K562 (cell line): ENCODE data around the gene RPN1. TPM values are rescaled to one million over a fixed set of nuclear protein-coding genes. Genes with fewer than 3 reads are reported as not detected.
A peak's percentile ranks its signal among the peaks of the same experiment; 100 is the strongest.

Source experiments
- ATF7 ChIP-seq: fragments of 450-650 bp; IDR thresholded peaks from 2 replicates; pipeline ENCODE4 v1.7.1; 2014; ENCODE audit warnings: mild to moderate bottlenecking, moderate library complexity
- CBFA2T3 ChIP-seq: fragments of 450-650 bp; IDR thresholded peaks from 2 replicates; pipeline ENCODE4 v1.6.1; 2017
- CBX8 ChIP-seq: fragments of 200-600 bp; sonication (generic); IDR thresholded peaks from 2 replicates; pipeline ENCODE4 v1.6.1; 2012; ENCODE audit warnings: borderline replicate concordance, mixed run types, low read depth, mild to moderate bottlenecking, moderate library complexity, mixed read lengths, low read length, control low read depth, inconsistent platforms; ENCODE audit not compliant: poor library complexity, severe bottlenecking; ENCODE audit errors: extremely low read depth
- CREB3 ChIP-seq: fragments of 450-650 bp; conservative IDR thresholded peaks from 2 replicates; pipeline ENCODE4 v1.6.1; 2016; ENCODE audit warnings: missing genetic modification characterization, low read depth, mild to moderate bottlenecking, missing compliant biosample characterization, moderate library complexity
- ELF1 ChIP-seq: fragments of 200-800 bp; sonication (Bioruptor generic); IDR thresholded peaks from 2 replicates; pipeline ENCODE4 v1.6.1; 2016; ENCODE audit warnings: missing genetic modification characterization, missing compliant biosample characterization
- FOXK2 ChIP-seq, 2 experiments: fragments of 450-650 bp; IDR thresholded peaks in 1 of 2; conservative IDR thresholded peaks in 1 of 2; 2 replicates each; pipeline ENCODE4 v1.6.1; 2016; ENCODE audit warnings: low read depth in 2 of 2, mild to moderate bottlenecking in 1 of 2
- FOXP4 ChIP-seq: sonication (generic); formaldehyde crosslinking; IDR thresholded peaks from 2 replicates; pipeline ENCODE4 v1.8.0; 2022; ENCODE audit warnings: mild to moderate bottlenecking, missing genetic modification reagents, borderline replicate concordance
- HDAC3 ChIP-seq: fragments of 450-650 bp; IDR thresholded peaks from 2 replicates; pipeline ENCODE4 v1.6.1; 2018; ENCODE audit warnings: borderline replicate concordance, mild to moderate bottlenecking, moderate library complexity; ENCODE audit not compliant: partially characterized antibody
- MAX ChIP-seq: sonication (generic); formaldehyde crosslinking; IDR thresholded peaks from 2 replicates; pipeline ENCODE4 v1.9.0; 2022; ENCODE audit warnings: mild to moderate bottlenecking, missing genetic modification reagents
- SREBF2 ChIP-seq: sonication (generic); formaldehyde crosslinking; IDR thresholded peaks from 2 replicates; pipeline ENCODE4 v1.4.0; 2020; ENCODE audit warnings: mild to moderate bottlenecking, missing genetic modification reagents
- TOE1 ChIP-seq, 2 experiments: fragments of 450-650 bp in 1 of 2; sonication (generic) in 1 of 2; formaldehyde crosslinking in 1 of 2; IDR thresholded peaks; 2 replicates each; pipeline versions ENCODE4 v1.7.1 to v1.8.0; 2016 to 2022; ENCODE audit warnings: borderline replicate concordance in 2 of 2, mild to moderate bottlenecking in 2 of 2, antibody characterized with exemption in 1 of 2, inconsistent platforms in 1 of 2, low read depth in 1 of 2, missing genetic modification reagents in 1 of 2, moderate library complexity in 1 of 2
- TRIM28 ChIP-seq: fragments of 450-650 bp; IDR thresholded peaks from 2 replicates; pipeline ENCODE4 v1.6.1; 2017
- UBTF ChIP-seq, 2 experiments: IDR thresholded peaks; 2 replicates each; pipeline ENCODE4 v1.6.1; 2012; ENCODE audit warnings: improper control_type of control experiment in 2 of 2, low read depth in 2 of 2, low read length in 2 of 2, borderline replicate concordance in 1 of 2
- ZBTB9 ChIP-seq: fragments of 450-650 bp; formaldehyde crosslinking; IDR thresholded peaks from 2 replicates; pipeline ENCODE4 v1.4.0; 2020; ENCODE audit warnings: mild to moderate bottlenecking, moderate library complexity
- ZFPM2 ChIP-seq: fragments of 250-450 bp; sonication (Bioruptor Pico); IDR thresholded peaks from 2 replicates; pipeline ENCODE4 v1.5.1; 2022; ENCODE audit warnings: mild to moderate bottlenecking
- ZNF134 ChIP-seq: fragments of 250-450 bp; sonication (Bioruptor Pico); conservative IDR thresholded peaks from 2 replicates; pipeline ENCODE4 v1.4.0; 2020
- ZNF445 ChIP-seq: fragments of 250-450 bp; sonication (Bioruptor Pico); IDR thresholded peaks from 2 replicates; pipeline ENCODE4 v1.4.0; 2020; ENCODE audit warnings: low read depth, mild to moderate bottlenecking, moderate library complexity
- polyA plus RNA-seq, 8 experiments: library from polyadenylated mRNA; depleted of rRNA in 4 of 8; stranded (reverse) in 5 of 8; unstranded in 3 of 8; fragments of >200 nt; fragmentation: Nextera tagmentation in 2 of 8; fragmentation: Illumina TruSeq in 1 of 8; extraction: Ambion mirVana in 2 of 8; extraction: Trizol in 1 of 8; gene quantifications; 2 replicates each; pipeline versions ENCODE4 v1.2.1 to v1.2.3, GENCODE V29; 2011 to 2014; ENCODE audit warnings: inconsistent platforms in 1 of 8, missing spikeins in 1 of 8
- total RNA-seq, 7 experiments: library from RNA; depleted of rRNA in 6 of 7; stranded (reverse); fragments of >200 nt in 6 of 7; fragmentation: Illumina TruSeq in 2 of 7; extraction: Trizol in 2 of 7; gene quantifications; 2 replicates each; pipeline versions ENCODE4 v1.2.1 to v1.2.3, GENCODE V29; 2011 to 2021; ENCODE audit warnings: low replicate concordance in 1 of 7

RPN1 gene
- total and polyA plus RNA-seq, 9 of the 15 experiments (the other 6 are each of a cell fraction or from before 2014, with no cell fraction given) = 39.5 to 300 (median 148) TPM

GRCh38 chr3:128573707-128574162, 76.9 kb downstream of the RPN1 start (continued):
- TF ChIP-seq FOXP4 (CRISPR knock-in tag) (no peak), ELF1 (no peak), ZFPM2 (CRISPR knock-in tag) (no peak), ZNF445 (CRISPR knock-in tag) (no peak), ZNF134 (CRISPR knock-in tag) (no peak), ATF7 (no peak), FOXK2 (conservative IDR thresholded peaks at IDR 0.05 in 1 of 2, IDR thresholded peaks at IDR 0.05 in 1 of 2; ENCODE audit: low read depth in 2 of 2) (no peak), UBTF (IDR thresholded peaks at IDR 0.05; ENCODE audit: borderline replicate concordance in 1 of 2, low read depth in 2 of 2, low read length in 2 of 2) (no peak), CBFA2T3 (peak; percentile 52), TOE1 (IDR thresholded peaks at IDR 0.05; ENCODE audit: borderline replicate concordance) (no peak), TOE1 (CRISPR knock-in tag; IDR thresholded peaks at IDR 0.05; ENCODE audit: borderline replicate concordance, low read depth) (no peak), HDAC3 (no peak), MAX (CRISPR knock-in tag) (no peak), TRIM28 (no peak), ZBTB9 (CRISPR knock-in tag) (peak; percentile 77; the same call in 1 of the 2 replicates), CBX8 (no peak), CREB3 (tag) (no peak), SREBF2 (CRISPR knock-in tag) (no peak)
